ENCODE data around the gene YBEY.

GRCh38 chr21:46340998-46341397 is 54.9 kb downstream of the YBEY start:
- TF ChIP-seq EZH2 (IDR thresholded peaks at IDR 0.05; ENCODE audit: borderline replicate concordance, low read depth, low read length, poor library complexity, severe bottlenecking), result no peak
- no peak for TF ChIP-seq CTCF (conservative IDR thresholded peaks at IDR 0.05; ENCODE audit: low read depth, low read length)
